Vagina (tissue), 2 donors: ENCODE results near the gene MANEA.

Source experiments
- POLR2A ChIP-seq, 2 donors: fragments of 450-650 bp; IDR thresholded peaks; one replicate each; pipeline ENCODE4 v1.6.1; 2017; ENCODE audit warnings: antibody characterized with exemption in 2 of 2, mild to moderate bottlenecking in 2 of 2, moderate library complexity in 2 of 2
- POLR2AphosphoS5 ChIP-seq, 2 donors: sonication (generic); formaldehyde crosslinking; IDR thresholded peaks; one replicate each; pipeline ENCODE4 v1.9.0; 2017; ENCODE audit warnings: antibody characterized with exemption in 2 of 2, mild to moderate bottlenecking in 2 of 2, low read depth in 1 of 2; ENCODE audit not compliant: insufficient read depth in 1 of 2
- TF ChIP-seq, protein P1 (sequence below), 3 experiments: fragments of 450-650 bp in 2 of 3; fragments of 200-600 bp in 1 of 3; sonication (generic) in 1 of 3; IDR thresholded peaks; one replicate each; pipeline ENCODE4 v1.5.1; 2017 to 2019; ENCODE audit warnings: antibody characterized with exemption in 3 of 3, mild to moderate bottlenecking in 2 of 3, moderate library complexity in 2 of 3

DNA sequence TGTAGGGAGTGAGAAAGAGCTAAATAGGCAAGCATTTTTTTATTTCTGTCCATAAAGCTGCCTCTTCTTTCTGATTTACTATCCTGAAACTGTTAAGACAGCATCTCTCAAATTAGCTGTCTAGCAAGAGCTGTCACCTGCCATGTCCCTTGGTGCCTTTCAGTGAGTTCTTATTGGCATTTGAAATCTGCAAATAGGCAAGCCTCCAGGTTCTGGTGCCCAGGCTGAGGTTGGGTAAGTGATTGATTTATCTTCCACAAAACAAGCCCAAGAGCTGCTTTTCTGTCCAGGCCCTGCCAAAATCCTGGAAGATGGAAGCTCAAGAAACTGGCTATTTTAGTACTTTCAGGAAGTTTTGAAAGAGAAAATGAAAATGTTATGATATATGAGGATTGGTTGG, 22.4 kb downstream of the MANEA start:
- TF ChIP-seq, protein P1, sequence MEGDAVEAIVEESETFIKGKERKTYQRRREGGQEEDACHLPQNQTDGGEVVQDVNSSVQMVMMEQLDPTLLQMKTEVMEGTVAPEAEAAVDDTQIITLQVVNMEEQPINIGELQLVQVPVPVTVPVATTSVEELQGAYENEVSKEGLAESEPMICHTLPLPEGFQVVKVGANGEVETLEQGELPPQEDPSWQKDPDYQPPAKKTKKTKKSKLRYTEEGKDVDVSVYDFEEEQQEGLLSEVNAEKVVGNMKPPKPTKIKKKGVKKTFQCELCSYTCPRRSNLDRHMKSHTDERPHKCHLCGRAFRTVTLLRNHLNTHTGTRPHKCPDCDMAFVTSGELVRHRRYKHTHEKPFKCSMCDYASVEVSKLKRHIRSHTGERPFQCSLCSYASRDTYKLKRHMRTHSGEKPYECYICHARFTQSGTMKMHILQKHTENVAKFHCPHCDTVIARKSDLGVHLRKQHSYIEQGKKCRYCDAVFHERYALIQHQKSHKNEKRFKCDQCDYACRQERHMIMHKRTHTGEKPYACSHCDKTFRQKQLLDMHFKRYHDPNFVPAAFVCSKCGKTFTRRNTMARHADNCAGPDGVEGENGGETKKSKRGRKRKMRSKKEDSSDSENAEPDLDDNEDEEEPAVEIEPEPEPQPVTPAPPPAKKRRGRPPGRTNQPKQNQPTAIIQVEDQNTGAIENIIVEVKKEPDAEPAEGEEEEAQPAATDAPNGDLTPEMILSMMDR (IDR thresholded peaks at IDR 0.05) = no peak
- TF ChIP-seq POLR2A (IDR thresholded peaks at IDR 0.05) (no peak), POLR2AphosphoS5 (IDR thresholded peaks at IDR 0.05; ENCODE audit: insufficient read depth in 1 of 2, low read depth in 1 of 2) (no peak)
